H1 (cell line): ENCODE results near the gene RNF212B. TPM values are rescaled to one million over a fixed set of nuclear protein-coding genes. Genes with fewer than 3 reads are reported as not detected.
A peak's percentile ranks its signal among the peaks of the same experiment; 100 is the strongest.

Experiments
- ATF3 ChIP-seq: IDR thresholded peaks from 2 replicates; pipeline ENCODE4 v1.6.1; 2011; ENCODE audit warnings: low read depth, mild to moderate bottlenecking, low read length; ENCODE audit not compliant: insufficient read depth
- CBX5 ChIP-seq: fragments of 300-800, 300-1000 bp; sonication (generic); IDR thresholded peaks from 2 replicates; pipeline ENCODE4 v1.7.1; 2016; ENCODE audit warnings: antibody characterized with exemption, low read length, low read depth
- CHD7 ChIP-seq: fragments of 300-600 bp; sonication (generic); IDR thresholded peaks from 2 replicates; pipeline ENCODE4 v1.7.1; 2012; ENCODE audit warnings: low read length, moderate library complexity, mild to moderate bottlenecking, inconsistent platforms; ENCODE audit not compliant: insufficient replicate concordance
- HDAC6 ChIP-seq: IDR thresholded peaks from one replicate; pipeline ENCODE4 v1.7.1; 2012; ENCODE audit warnings: low read depth, mild to moderate bottlenecking, inconsistent platforms, low read length, moderate library complexity
- KDM5A ChIP-seq: fragments of 200-600 bp; IDR thresholded peaks from 2 replicates; pipeline ENCODE4 v1.7.1; 2012; ENCODE audit warnings: mild to moderate bottlenecking, low read length, inconsistent platforms, mixed read lengths
- RFX5 ChIP-seq: IDR thresholded peaks from 2 replicates; pipeline ENCODE4 v1.6.1; 2011; ENCODE audit warnings: low read depth, low read length, improper control_type of control experiment, borderline replicate concordance
- TAF1 ChIP-seq: IDR thresholded peaks from 2 replicates; pipeline ENCODE4 v1.6.1; 2011; ENCODE audit warnings: mild to moderate bottlenecking, low read depth, low read length
- TEAD4 ChIP-seq: IDR thresholded peaks from 2 replicates; pipeline ENCODE4 v1.6.1; 2012; ENCODE audit warnings: low read depth, low read length, inconsistent platforms, mixed read lengths
- ZNF274 ChIP-seq: IDR thresholded peaks from 2 replicates; pipeline ENCODE4 v1.7.0; 2012; ENCODE audit warnings: low read length, borderline replicate concordance; ENCODE audit errors: extremely low read depth
- polyA plus RNA-seq, 7 experiments: library from polyadenylated mRNA; depleted of rRNA in 3 of 7; stranded (reverse) in 5 of 7; unstranded in 2 of 7; fragments of >200 nt in 5 of 7; fragments of 200-250 nt in 2 of 7; gene quantifications; 1 replicate in 5 of 7; 2 replicates in 1 of 7; 4 replicates in 1 of 7; pipeline versions ENCODE4 v1.2.1 to v1.2.3, GENCODE V29; 2011 to 2013; ENCODE audit warnings: missing spikeins in 2 of 7, mixed read lengths in 2 of 7
- total RNA-seq: library from RNA; stranded (reverse); fragmentation: NEBNext Ultra II Directional; extraction: Animal tissue kit (Norgen Biotek cat#: 25700); gene quantifications from 2 replicates; pipeline ENCODE4 v1.2.1, GENCODE V29; 2021

RNF212B gene
- total and polyA plus RNA-seq, 2 of the 8 experiments (the other 6 are each of a cell fraction or from before 2014, with no cell fraction given) = 0.95 to 1.2 TPM

- no peak for TF ChIP-seq CHD7
- TF ChIP-seq CBX5 = no peak
- TF ChIP-seq RFX5 = no peak
- TF ChIP-seq TEAD4 = no peak
- TF ChIP-seq HDAC6 = no peak
- TF ChIP-seq ZNF274 = no peak
- no peak for TF ChIP-seq KDM5A
- no peak for TF ChIP-seq ATF3
- TF ChIP-seq TAF1 = peak; percentile 57; the same call in 1 of the 2 replicates
Measured at GRCh38 chr14:23321572-23322547, 84.1 kb downstream of the RNF212B start (continued).
